Effector memory CD4-positive, alpha-beta T cell (primary cell): ENCODE results near the gene ZNF423.

ENCODE experiments used
- DNase-seq, 3 donors: peaks; one replicate each; pipeline ENCODE4 v3.0.0-alpha.2; 2020
- H3K27ac ChIP-seq: 2 replicates; pipeline ENCODE4 v1.7.0; 2013; ENCODE audit warnings: mild to moderate bottlenecking, low read length, moderate library complexity; ENCODE audit not compliant: insufficient read depth, poor library complexity, severe bottlenecking
- H3K27me3 ChIP-seq: replicated peaks from 2 replicates; pipeline ENCODE4 v1.7.0; 2013; ENCODE audit warnings: mild to moderate bottlenecking, low read length; ENCODE audit not compliant: insufficient read depth, control insufficient read depth, poor library complexity, severe bottlenecking
- H3K36me3 ChIP-seq: 2 replicates; pipeline ENCODE4 v1.7.0; 2013; ENCODE audit warnings: mild to moderate bottlenecking, low read length, moderate library complexity; ENCODE audit not compliant: control insufficient read depth, insufficient read depth
- H3K4me1 ChIP-seq: 2 replicates; pipeline ENCODE4 v1.7.0; 2013; ENCODE audit warnings: low read length, mild to moderate bottlenecking; ENCODE audit not compliant: control insufficient read depth, insufficient read depth, poor library complexity, severe bottlenecking
- H3K4me3 ChIP-seq: 2 replicates; pipeline ENCODE4 v1.7.0; 2013; ENCODE audit warnings: low read length, low read depth, mild to moderate bottlenecking; ENCODE audit not compliant: insufficient read depth, poor library complexity, severe bottlenecking
- H3K9me3 ChIP-seq: 2 replicates; pipeline ENCODE4 v1.7.0; 2013; ENCODE audit warnings: mild to moderate bottlenecking, low read length, moderate library complexity; ENCODE audit not compliant: control insufficient read depth

ZNF423 gene

DNA sequence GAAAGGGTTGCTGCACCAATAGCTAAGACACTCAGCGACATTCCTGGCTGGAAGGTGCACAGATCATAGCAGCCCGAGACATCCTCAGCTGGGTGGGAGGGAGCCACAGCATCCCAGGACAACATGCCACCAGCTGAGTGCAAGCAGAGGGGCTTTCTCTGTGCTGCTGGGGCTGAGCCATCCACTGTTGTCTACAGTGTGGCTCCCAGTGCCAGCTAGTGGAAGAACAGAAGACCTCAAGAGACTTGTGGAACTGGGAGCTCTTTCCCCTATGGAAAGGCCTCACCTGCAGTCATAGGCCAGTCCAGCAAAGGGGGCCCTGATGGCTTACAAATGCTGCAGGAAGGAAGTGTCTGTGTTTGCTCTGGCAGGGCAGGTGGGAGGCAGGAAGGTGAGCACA lies 351.3 kb downstream of the ZNF423 start:
- no peak for DNase-seq
- Histone ChIP-seq H3K4me1 (no peaks in the 10 kb centered on the region), H3K9me3 (no peaks in the 10 kb centered on the region), H3K4me3 (no peak overlapping the region), H3K27me3 (no peaks in the 10 kb centered on the region), H3K36me3 (no peaks in the 10 kb centered on the region), H3K27ac (no peak overlapping the region)

DNA sequence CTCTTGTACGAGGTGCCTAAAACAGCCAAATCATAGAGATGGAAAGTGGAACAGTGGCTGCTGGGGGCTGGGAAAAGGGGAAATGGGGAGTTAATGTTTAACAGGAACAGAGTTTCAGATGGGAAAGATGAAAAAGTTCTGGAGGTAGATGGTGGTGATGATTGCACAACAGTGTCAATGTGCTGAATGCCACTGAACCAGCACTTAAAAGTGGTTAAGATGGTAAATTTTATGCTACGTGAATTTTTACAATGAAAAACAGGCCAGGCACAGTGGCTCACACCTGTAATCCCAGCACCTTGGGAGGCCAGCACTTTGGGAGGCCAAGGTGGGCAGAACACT lies 351.9 kb downstream of the ZNF423 start:
- Histone ChIP-seq H3K9me3 (no peaks in the 10 kb centered on the region), H3K27ac (no peak overlapping the region), H3K4me3 (no peak overlapping the region), H3K4me1 (no peaks in the 10 kb centered on the region), H3K27me3 (no peaks in the 10 kb centered on the region), H3K36me3 (no peaks in the 10 kb centered on the region)
- no peak for DNase-seq

DNA sequence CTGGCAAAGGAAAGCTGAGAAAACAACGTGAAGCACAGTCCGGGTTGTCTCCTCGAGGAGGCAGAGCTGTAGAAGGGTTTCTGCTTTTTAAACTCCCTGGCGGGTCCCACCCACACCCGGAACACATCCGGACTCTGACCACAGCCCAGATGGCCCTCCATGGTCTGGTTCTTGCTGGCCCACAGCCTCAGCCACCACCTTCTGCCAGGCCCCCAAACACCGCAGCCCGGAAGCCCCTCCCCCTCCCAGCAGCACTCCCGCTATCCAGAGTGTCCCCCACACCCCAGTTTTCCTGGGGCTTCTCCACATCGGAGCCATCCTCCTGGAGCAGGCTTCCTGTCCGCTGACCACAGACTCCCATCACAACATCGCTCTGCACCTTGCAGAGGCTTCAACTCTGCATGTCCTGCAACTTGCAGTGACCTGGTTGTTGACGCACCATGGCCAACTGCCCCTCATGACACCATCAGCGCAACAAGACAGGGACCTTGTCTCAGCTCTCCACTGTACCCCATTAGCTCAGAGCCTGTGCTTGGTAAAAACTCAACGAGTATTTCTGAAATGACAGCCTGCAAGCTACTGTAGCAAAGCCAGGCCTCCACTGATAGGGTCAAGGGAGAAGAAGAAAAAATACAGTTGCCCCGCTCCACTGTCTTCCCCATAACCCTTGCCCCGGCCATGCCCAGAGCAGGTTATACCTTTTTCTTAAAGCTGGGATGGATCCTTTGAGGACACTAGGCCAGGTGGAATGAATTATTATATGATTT lies 352.5 kb downstream of the ZNF423 start:
- Histone ChIP-seq H3K36me3 (no peaks in the 10 kb centered on the region), H3K27me3 (no peaks in the 10 kb centered on the region), H3K9me3 (no peaks in the 10 kb centered on the region), H3K4me1 (no peaks in the 10 kb centered on the region), H3K4me3 (no peak overlapping the region), H3K27ac (no peak overlapping the region)
- DNase-seq: no peak

DNA sequence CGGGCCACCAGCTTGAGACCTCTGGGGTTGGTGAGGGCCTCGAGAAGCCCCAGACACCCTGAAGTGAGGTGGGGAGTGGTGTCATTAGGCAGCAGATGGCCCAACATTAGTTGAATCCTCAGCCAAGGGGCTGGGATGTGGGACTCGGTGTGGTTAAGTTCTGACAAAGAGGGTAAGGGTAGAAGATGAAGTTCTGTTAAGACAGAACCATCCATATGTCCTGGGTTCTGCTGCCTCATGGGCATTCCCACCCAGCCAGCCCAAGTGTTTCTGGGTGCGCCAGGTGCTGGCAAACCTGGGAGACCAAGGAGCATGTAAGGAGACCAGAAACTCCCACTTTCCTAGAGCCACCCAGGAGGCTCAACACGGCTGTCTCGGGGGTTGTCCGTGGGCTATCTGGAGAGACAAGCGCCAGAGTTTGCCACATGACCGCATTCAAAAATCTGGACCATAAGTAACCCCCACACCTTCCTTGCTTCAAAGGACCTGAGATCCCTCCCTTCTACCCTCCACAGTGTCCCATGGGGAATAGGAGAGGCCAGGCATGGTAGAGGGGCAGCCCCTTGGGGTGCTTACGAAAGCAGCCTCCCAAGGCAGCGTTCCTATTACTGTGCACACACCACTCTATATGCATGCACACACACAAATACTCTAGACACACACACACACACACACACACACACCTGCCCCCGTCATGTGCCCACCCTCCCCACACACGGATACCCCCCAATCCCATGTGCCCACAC lies 353.6 kb downstream of the ZNF423 start:
- Histone ChIP-seq H3K27ac (no peak overlapping the region), H3K9me3 (no peaks in the 10 kb centered on the region), H3K4me1 (no peaks in the 10 kb centered on the region), H3K27me3 (no peaks in the 10 kb centered on the region), H3K4me3 (no peak overlapping the region), H3K36me3 (no peaks in the 10 kb centered on the region)
- DNase-seq: no peak

DNA sequence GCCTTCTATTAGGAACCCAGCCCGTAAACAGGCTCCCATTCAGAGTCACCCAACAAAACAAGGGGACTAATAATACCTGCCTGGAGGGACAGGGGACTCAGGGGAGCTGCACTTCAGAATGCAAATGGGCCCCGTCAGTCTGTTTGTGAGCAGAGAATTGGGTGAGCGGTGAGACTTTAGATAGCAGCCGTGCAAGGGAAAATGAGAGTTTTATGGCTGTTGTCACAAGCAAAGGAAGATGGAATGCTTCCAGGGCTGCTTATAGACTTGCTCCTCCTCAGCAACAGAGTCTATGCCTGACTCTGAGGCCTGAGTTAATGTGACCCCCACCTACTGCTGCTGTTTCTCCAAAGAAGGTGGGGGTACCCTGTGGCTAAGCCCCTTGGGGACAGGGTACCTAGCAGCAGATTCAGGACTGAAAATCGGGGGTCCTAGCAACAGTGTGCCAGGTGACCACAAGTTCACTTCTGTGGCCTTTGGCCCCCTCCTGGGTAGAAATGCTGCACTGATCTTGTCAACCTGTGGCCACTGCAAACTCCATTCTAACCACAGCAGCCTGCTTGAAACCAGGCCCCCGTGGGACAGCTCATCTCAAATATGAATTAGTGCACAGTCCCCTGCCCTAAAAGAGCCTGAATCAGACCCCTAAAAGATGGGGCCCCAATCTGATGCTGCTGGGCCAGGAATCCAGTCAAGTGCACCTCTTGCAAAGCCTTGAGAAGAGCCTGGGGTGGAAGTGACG lies 355.9 kb downstream of the ZNF423 start:
- Histone ChIP-seq H3K9me3 (no peaks in the 10 kb centered on the region), H3K27me3 (no peaks in the 10 kb centered on the region), H3K4me3 (no peak overlapping the region), H3K4me1 (no peaks in the 10 kb centered on the region), H3K36me3 (no peaks in the 10 kb centered on the region), H3K27ac (no peak overlapping the region)
- DNase-seq: no peak

DNA sequence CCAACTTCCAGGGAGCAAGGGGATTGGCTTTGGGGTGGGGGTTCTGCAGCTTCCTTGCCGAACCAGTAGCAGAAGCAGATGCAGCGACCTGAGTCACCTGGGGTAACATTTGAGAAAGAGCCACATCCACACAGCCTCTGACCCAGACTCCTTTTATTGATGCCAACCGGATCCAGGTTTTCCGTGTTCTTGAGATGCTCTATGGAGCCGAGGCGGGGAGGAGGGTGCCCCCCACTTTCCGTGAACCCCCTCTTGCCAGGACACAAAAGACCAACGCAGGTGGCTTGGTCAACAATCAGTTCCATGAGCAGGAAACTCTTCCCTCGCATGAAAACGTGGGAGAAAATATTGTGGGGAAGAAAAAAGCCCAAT lies 356.5 kb downstream of the ZNF423 start:
- Histone ChIP-seq H3K4me1 (no peaks in the 10 kb centered on the region), H3K4me3 (no peak overlapping the region), H3K36me3 (no peaks in the 10 kb centered on the region), H3K9me3 (no peaks in the 10 kb centered on the region), H3K27me3 (no peaks in the 10 kb centered on the region), H3K27ac (no peak overlapping the region)
- DNase-seq: no peak

DNA sequence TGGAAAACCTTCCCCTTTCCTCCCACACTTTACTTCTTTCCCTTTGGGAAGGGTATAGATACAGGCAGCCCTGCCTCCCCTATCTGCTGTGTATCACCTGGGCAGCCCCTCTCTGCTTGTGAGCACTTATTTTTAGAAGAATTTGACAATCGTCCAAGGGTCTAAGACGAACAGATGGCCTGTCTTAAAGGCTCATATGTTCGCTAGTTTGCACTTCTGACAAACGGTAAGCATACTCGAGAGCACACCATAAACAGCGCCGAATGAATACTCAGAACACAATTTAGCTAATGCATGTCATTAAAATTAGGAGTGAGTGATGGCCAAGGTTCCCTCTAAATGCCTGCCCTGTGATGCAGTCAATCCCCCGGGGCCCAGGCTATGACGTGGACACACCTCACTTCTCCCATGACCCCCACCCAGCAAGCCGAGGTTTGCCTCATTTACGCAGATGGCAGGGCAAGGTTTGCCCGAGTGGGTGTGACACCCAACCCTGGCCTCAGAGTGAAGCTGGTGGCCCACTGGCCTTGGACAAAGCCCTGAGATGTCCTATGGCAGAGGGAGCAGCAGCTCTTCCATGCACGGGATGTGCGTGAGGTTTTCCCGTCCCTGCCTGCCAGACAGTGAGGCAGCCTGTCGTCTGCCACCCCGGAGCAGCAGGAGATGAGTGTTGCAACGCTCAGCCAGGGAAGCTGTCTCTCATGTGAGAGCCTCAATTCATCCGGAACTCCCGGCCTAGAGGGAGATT lies 357.1 kb downstream of the ZNF423 start:
- H3K4me1 ChIP-seq: no peaks in the 10 kb centered on the region
- H3K9me3 ChIP-seq: no peaks in the 10 kb centered on the region
- DNase-seq: no peak

DNA sequence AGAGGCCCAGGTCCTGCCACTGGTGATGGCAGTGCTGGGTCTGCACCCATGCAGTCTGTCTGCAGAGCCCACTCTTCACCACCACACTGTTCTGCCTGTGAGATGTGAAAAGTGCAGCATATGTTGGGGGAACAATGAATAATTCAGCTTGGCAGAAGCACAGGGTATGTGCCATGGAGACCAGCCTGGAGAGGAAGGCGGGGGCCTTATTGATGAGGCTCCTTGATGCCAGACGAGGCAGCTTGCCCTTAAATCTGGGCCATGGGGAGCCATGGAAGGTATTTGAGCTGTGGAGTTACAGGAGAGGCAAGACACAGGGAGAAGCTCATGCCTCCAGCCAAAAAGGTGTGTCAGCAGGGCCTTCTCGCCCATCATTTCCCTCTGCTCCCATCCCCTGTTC lies 357.6 kb downstream of the ZNF423 start:
- Histone ChIP-seq H3K27ac (no peak overlapping the region), H3K4me3 (no peak overlapping the region), H3K27me3 (no peaks in the 10 kb centered on the region), H3K4me1 (no peaks in the 10 kb centered on the region), H3K36me3 (no peaks in the 10 kb centered on the region), H3K9me3 (no peaks in the 10 kb centered on the region)
- no peak for DNase-seq

More for the DNA sequence above, 357.1 kb downstream of the ZNF423 start:
- no peaks in the 10 kb centered on the region for H3K36me3 ChIP-seq
- no peaks in the 10 kb centered on the region for H3K27me3 ChIP-seq
- H3K27ac ChIP-seq: no peak overlapping the region
- no peak overlapping the region for H3K4me3 ChIP-seq

DNA sequence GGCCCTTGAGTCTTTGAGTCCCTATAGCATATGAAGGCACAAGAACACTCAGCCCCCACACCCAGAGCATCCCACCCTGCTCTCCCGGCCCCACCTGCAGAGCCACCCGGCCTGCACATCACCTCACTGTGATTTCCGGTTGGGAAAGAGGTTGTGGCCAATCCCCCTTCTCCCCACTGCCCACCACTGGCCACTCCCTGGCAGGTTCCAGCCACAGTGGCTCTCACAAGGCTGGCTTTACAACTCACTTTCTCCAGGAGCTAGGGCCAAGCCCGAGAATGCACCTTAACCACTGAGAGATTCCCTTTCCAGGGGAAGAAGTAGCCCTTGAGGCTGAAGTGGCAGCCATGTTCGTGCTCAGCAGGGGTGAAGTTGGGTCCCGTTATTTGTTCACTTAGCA lies 358.4 kb downstream of the ZNF423 start:
- Histone ChIP-seq H3K36me3 (no peaks in the 10 kb centered on the region), H3K9me3 (no peaks in the 10 kb centered on the region), H3K27ac (no peak overlapping the region), H3K4me3 (no peak overlapping the region), H3K4me1 (peaks cover under 1% of the 10 kb centered on the region), H3K27me3 (no peaks in the 10 kb centered on the region)
- no peak for DNase-seq
